COR-L47 (cell line): ENCODE results near the gene GNG5.
A peak's percentile ranks its signal among the peaks of the same experiment; 100 is the strongest.
"Not testable (repeated sequence)": the region's sequence is repeated elsewhere in the genome, so short reads cannot be mapped to it uniquely, and the experiment has no call there.

Experiments used
- DNase-seq: peaks from one replicate; lab custom pipeline; 2025; lab: John Stamatoyannopoulos, UW

The GNG5 gene

DNA sequence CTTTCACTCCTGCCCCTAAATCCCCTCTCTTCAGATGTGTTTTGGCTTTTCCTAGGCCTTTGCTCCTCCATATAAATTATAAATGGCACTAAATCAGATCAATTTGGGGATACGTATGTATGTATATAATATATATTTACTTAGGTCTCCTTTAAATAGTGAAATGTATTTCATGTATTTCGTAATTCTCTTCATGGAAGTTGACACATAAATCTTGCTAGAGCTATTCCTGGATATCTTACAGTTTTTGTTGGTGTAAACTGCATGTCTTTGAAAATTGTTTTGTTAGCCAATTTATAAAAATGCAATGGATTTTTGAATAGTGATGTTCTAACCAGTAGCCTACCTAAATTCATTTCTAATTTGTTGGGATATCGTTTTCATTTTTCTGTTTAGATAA is 18.3 kb downstream of the GNG5 start:
- DNase-seq = no peak

GRCh38 chr1:84481317-84481716 is 25.1 kb downstream of the GNG5 start:
- no peak for DNase-seq

DNA sequence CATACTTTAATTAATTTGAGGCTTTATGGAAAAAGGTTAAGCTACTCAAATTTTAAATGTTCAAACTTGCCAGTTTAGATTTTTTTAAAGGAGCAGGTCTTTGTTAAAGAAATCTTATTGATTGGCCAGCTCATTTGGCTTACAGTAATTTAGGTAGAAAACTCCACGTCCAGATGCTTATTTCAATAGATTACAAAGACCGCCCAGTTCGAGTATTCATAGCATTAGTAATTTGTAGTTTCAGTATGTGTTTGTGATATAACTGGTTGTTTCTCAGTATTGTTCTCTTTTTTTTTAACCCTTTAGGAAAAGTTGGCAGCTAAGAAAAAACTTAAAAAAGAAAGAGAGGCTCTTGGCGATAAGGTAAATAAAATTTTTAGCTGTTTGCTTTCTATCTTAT is 25.7 kb downstream of the GNG5 start:
- DNase-seq = no peak

DNA sequence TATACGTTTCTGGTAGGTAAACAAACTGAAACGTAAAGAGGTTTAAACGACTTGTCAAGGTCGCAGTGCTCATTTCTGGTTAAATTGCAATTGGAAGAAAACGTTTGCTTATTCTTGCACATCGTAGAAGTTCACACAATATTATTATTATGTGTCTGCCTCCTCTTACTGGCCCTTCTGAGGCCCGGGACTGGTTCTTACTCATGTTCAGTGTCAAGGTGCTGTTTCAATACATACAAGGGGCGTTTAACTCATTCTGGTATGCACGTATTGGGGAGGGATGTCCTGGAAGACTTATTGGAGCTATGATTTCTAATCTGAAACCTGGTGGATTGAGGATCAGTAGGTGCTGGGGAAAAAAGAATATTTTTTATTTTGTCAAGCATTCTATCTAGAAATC is 26.4 kb downstream of the GNG5 start:
- no peak for DNase-seq

DNA sequence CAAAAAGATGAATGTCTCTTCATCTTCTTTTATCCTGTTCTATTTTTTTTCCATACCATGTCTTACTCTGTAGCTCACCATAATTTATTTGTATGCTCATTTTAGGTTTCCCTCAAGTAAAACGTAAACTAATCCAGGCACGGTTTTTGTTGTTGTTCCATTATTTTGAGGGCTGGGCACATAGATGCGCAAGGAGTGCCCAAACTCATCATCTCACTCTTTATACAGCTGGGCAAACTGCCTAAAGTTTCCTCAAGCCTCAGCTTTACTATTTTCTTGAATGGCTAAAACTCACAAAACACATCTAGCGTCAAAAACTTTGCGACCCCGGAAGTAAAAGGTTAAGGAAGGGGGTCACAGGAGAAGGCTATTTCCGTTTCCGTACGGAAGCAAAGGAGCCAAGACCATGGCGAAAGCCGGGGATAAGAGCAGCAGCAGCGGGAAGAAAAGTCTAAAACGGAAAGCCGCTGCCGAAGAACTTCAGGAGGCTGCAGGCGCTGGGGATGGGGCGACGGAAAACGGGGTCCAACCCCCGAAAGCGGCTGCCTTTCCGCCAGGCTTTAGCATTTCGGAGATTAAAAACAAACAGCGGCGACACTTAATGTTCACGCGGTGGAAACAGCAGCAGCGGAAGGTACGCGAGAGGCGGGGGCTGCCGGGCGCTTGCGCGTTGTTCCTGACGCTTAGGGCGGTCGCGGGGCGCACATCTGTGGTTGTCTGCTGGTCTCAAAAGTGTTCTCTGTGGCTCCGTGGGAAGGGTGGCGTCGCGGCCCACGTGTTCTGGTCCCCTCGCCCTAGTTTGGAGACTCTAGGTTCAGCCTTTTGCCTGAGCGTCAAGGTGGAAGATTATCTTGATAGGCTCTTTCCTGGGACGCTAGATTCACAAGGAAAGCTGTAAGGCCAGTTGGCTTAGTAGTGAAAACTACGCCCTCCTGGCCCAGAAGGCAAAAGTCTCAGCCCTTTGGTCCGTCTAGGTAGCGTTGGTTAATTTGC is 27.2 kb downstream of the GNG5 start, which contains the start of gene RPF1:
RPF1 (plus strand) TSS at position 391 of the 993 bp plus-strand sequence; CDS start at position 407, 16 bp downstream.
- peak; percentile 61 for DNase-seq

- DNase-seq = no peak
These were observed 30.2 kb downstream of the GNG5 start for GRCh38 chr1:84476225-84476624.

GRCh38 chr1:84467298-84467697 is 39.1 kb downstream of the GNG5 start:
- DNase-seq = no peak

DNA sequence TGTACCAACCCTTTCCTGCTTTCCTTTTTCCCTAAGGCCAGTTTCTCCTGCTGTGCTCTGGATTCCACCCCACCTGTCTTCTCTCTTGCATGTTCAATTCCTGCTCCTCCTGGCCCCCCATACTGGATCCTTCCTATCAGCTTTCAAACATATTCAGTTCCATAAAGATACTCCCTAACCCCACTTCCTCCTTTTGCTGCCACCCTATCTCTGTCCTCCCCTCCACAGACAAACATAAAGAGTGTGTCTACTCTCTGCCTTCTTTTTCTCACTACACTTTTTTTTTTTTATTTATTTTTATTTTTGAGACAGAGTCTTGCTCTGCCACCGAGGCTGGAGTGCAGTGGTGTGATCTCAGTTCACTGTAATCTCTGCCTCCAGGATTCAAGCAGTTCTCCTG is 44.3 kb downstream of the GNG5 start:
- DNase-seq = no peak

DNA sequence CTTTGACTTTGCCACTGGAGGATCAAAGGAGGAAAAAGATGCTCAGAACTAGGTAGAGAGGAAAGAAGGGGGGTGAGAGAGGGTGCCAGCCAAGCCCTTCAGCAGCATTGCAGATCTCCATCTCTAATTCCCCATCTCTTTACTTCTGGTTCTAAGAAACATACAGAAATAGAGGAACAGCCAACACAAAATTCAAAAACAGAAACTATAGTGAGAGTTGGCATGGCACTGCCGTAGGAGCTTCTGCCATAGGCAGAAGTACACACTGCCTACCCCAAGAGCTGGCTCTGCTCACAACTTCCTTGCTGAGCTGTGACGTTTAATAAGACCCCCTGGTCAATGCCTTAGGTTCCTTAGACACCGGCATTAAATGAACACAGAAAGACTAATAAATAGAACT is 53.9 kb downstream of the GNG5 start:
- DNase-seq = no peak

DNA sequence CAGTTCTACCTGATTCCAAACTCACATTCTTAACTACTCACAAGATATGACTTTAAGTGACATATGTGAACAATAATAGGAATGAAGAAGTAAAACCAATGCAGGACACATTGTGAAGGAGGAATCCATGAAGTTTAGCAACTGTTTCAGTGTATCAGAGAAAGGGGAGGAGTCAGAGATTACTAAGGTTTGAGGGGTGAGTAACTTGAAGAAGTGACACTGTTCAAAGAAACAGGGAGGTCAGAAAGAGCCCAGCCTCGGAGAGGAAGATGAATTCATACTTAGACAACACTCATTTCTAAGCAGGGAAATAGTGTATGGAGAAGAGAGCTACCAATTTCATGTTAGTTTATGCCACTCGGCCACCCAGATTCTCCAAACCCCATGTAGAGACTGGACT is 55.5 kb downstream of the GNG5 start:
- DNase-seq = no peak

- DNase-seq = not testable (repeated sequence)
These were observed 57.7 kb downstream of the GNG5 start for GRCh38 chr1:84448704-84449103.
